Neural progenitor cell (in vitro differentiated cells): ENCODE measurements around the gene MYO7B. TPM values are rescaled to one million over a fixed set of nuclear protein-coding genes. Genes with fewer than 3 reads are reported as not detected.

Source experiments
- DNase-seq: peaks from one replicate; pipeline ENCODE4 v3.0.0-alpha.2; 2016; ENCODE audit warnings: low spot score
- H2AFZ ChIP-seq: fragments of 200-600 bp; sonication (generic); replicated peaks from 2 replicates; pipeline ENCODE4 v1.6.1; 2016; ENCODE audit warnings: antibody characterized with exemption
- H3F3A ChIP-seq: fragments of 200-600 bp; sonication (generic); 2 replicates; pipeline ENCODE4 v1.6.1; 2016; ENCODE audit warnings: antibody characterized with exemption, low read depth
- H3K27ac ChIP-seq: fragments of 200-600 bp; sonication (generic); 2 replicates; pipeline ENCODE4 v1.5.1; 2016; ENCODE audit warnings: mild to moderate bottlenecking
- H3K27me3 ChIP-seq: fragments of 200-600 bp; sonication (generic); 2 replicates; pipeline ENCODE4 v1.6.1; 2016; ENCODE audit warnings: mild to moderate bottlenecking, moderate library complexity
- H3K36me3 ChIP-seq: fragments of 200-600 bp; sonication (generic); 2 replicates; pipeline ENCODE4 v1.5.1; 2016
- H3K4me1 ChIP-seq: fragments of 200-600 bp; sonication (generic); 2 replicates; pipeline ENCODE4 v1.6.1; 2016; ENCODE audit warnings: mixed run types
- H3K4me2 ChIP-seq: fragments of 200-600 bp; sonication (generic); 2 replicates; pipeline ENCODE4 v1.6.1; 2016
- H3K4me3 ChIP-seq: fragments of 200-600 bp; sonication (generic); 2 replicates; pipeline ENCODE4 v1.5.1; 2016
- H3K79me2 ChIP-seq: fragments of 200-600 bp; sonication (generic); 2 replicates; pipeline ENCODE4 v1.6.1; 2016; ENCODE audit warnings: low read depth
- H3K9ac ChIP-seq: fragments of 200-600 bp; sonication (generic); 2 replicates; pipeline ENCODE4 v1.6.1; 2016
- H3K9me3 ChIP-seq: fragments of 200-600 bp; sonication (generic); 2 replicates; pipeline ENCODE4 v1.5.1; 2016; ENCODE audit warnings: low read depth
- H4K20me1 ChIP-seq: fragments of 200-600 bp; sonication (generic); 2 replicates; pipeline ENCODE4 v1.6.1; 2016; ENCODE audit warnings: low read depth
- H3K27ac Mint-ChIP-seq: 3 replicates; pipeline ENCODE4 v1.8.0; 2021; ENCODE audit warnings: mixed read lengths
- H3K27me3 Mint-ChIP-seq: 2 replicates; pipeline ENCODE4 v1.8.0; 2022; ENCODE audit warnings: low read depth, mild to moderate bottlenecking, inconsistent platforms, moderate library complexity, mixed read lengths; ENCODE audit not compliant: insufficient read depth
- H3K36me3 Mint-ChIP-seq: 3 replicates; pipeline ENCODE4 v1.8.0; 2021; ENCODE audit warnings: mixed read lengths
- H3K4me1 Mint-ChIP-seq: 3 replicates; pipeline ENCODE4 v1.8.0; 2021; ENCODE audit warnings: mixed read lengths
- H3K4me3 Mint-ChIP-seq: 3 replicates; pipeline ENCODE4 v1.8.0; 2021; ENCODE audit warnings: mild to moderate bottlenecking, moderate library complexity, mixed read lengths
- H3K9me3 Mint-ChIP-seq: 3 replicates; pipeline ENCODE4 v1.8.0; 2020; ENCODE audit warnings: mixed read lengths
- EZH2 ChIP-seq: fragments of 200-600 bp; sonication (generic); IDR thresholded peaks from 2 replicates; pipeline ENCODE4 v1.6.1; 2017; ENCODE audit warnings: antibody characterized with exemption, mild to moderate bottlenecking, moderate library complexity
- EZH2phosphoT487 ChIP-seq: fragments of 200-600 bp; sonication (generic); IDR thresholded peaks from 2 replicates; pipeline ENCODE4 v1.6.1; 2017; ENCODE audit warnings: antibody characterized with exemption
- total RNA-seq: library from RNA; depleted of rRNA; stranded (reverse); fragments of >200 nt; gene quantifications from 2 replicates; pipeline ENCODE4 v1.2.3, GENCODE V29; 2015; ENCODE audit warnings: low replicate concordance
- TF ChIP-seq, protein P1 (sequence below): fragments of 200-600 bp; sonication (generic); IDR thresholded peaks from 2 replicates; pipeline ENCODE4 v1.5.1; 2017; ENCODE audit warnings: antibody characterized with exemption, mild to moderate bottlenecking

The MYO7B gene
- total RNA-seq, 1 donor from 2014 or later: not detected

GRCh38 chr2:127615511-127616166 lies 80.2 kb downstream of the MYO7B start:
- H3K36me3 Mint-ChIP-seq: no peaks in the 10 kb centered on the region
- H3K9ac ChIP-seq: no peak overlapping the region
- peaks cover 8% of the 10 kb centered on the region for H3K4me1 ChIP-seq

DNA sequence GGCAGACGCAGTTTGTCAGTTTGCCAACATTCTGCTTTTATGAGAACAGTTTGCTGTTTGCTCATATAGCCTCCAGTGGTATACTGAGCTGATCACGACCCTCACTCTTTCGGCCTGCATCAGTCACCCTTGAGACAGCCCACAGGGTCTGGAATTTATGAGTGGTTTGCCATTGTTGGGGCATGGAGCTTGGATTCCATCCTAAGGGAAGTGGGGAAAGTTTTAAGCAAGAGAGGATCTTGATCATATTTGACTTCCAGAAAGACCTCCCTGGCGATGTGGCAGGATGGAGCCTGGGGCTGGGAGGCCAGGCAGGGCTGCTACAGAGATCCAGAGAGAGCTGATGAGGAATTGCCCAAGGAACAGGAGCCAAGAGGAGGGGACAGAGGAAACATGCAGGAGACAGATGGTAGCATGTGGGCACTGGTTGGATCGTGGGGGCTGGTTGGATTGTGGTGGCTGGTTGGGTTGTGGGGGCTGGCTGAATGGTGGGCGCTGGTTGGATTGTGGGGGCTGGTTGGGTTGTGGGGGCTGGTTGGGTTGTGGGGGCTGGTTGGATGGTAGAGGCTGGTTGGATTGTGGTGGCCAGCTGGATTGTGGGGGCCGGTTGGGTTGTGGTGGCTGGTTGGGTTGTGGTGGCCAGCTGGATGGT lies 83.2 kb downstream of the MYO7B start:
- Histone ChIP-seq H3K9ac (no peak overlapping the region), H3K9me3 (no peaks in the 10 kb centered on the region), H3K36me3 (no peaks in the 10 kb centered on the region), H2AFZ (no peak overlapping the region), H3K4me1 (peaks cover 8% of the 10 kb centered on the region), H3K4me2 (no peak overlapping the region), H3K27ac (no peak overlapping the region), H4K20me1 (no peaks in the 10 kb centered on the region), H3K79me2 (no peaks in the 10 kb centered on the region), H3K27me3 (no peaks in the 10 kb centered on the region), H3K4me3 (no peak overlapping the region), H3F3A (no peaks in the 10 kb centered on the region)
- no peak for DNase-seq
- Mint-ChIP-seq H3K4me1 (no peaks in the 10 kb centered on the region), H3K27me3 (peaks cover 8% of the 10 kb centered on the region), H3K27ac (no peak overlapping the region), H3K36me3 (no peaks in the 10 kb centered on the region), H3K9me3 (peaks cover 4% of the 10 kb centered on the region), H3K4me3 (no peak overlapping the region)
- no peak for TF ChIP-seq EZH2
- no peak for TF ChIP-seq EZH2phosphoT487
- TF ChIP-seq, protein P1, sequence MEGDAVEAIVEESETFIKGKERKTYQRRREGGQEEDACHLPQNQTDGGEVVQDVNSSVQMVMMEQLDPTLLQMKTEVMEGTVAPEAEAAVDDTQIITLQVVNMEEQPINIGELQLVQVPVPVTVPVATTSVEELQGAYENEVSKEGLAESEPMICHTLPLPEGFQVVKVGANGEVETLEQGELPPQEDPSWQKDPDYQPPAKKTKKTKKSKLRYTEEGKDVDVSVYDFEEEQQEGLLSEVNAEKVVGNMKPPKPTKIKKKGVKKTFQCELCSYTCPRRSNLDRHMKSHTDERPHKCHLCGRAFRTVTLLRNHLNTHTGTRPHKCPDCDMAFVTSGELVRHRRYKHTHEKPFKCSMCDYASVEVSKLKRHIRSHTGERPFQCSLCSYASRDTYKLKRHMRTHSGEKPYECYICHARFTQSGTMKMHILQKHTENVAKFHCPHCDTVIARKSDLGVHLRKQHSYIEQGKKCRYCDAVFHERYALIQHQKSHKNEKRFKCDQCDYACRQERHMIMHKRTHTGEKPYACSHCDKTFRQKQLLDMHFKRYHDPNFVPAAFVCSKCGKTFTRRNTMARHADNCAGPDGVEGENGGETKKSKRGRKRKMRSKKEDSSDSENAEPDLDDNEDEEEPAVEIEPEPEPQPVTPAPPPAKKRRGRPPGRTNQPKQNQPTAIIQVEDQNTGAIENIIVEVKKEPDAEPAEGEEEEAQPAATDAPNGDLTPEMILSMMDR: no peak

More at GRCh38 chr2:127615511-127616166, 80.2 kb downstream of the MYO7B start:
- Mint-ChIP-seq H3K4me1 (no peaks in the 10 kb centered on the region), H3K27ac (no peak overlapping the region), H3K9me3 (peaks cover 13% of the 10 kb centered on the region), H3K27me3 (peaks cover 6% of the 10 kb centered on the region), H3K4me3 (no peak overlapping the region)
- DNase-seq: peak; percentile 32
- H3K36me3 ChIP-seq: no peaks in the 10 kb centered on the region
- H3K9me3 ChIP-seq: peaks cover 7% of the 10 kb centered on the region
- no peaks in the 10 kb centered on the region for H3K79me2 ChIP-seq
- no peak overlapping the region for H3K4me3 ChIP-seq
- H3K4me2 ChIP-seq: peak overlapping the region; percentile 9
- H3F3A ChIP-seq: no peaks in the 10 kb centered on the region
- no peaks in the 10 kb centered on the region for H4K20me1 ChIP-seq
- no peak overlapping the region for H3K27ac ChIP-seq
- H2AFZ ChIP-seq: peak overlapping the region; percentile 60
- TF ChIP-seq, protein P1: no peak
- no peak for TF ChIP-seq EZH2
- TF ChIP-seq EZH2phosphoT487: no peak
- no peaks in the 10 kb centered on the region for H3K27me3 ChIP-seq

DNA sequence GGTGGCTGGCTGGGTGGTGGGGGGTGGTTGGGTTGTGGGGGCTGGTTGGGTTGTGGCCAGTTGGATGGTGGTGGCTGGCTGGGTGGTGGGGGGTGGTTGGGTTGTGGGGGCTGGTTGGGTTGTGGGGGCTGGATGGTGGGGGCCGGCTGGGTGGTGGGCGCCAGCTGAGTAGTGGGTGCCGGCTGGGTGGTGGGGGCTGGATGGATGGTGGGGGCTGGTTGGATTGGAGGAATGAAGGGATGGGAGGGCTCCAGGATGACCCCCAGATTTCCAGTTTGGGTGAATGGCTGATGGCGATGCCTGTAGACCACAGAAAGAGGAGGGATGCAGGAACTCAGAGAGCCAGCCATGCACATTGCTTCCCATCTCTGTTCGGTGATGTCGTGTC lies 83.7 kb downstream of the MYO7B start:
- Mint-ChIP-seq H3K27me3 (peaks cover 9% of the 10 kb centered on the region), H3K9me3 (peaks cover 4% of the 10 kb centered on the region), H3K36me3 (no peaks in the 10 kb centered on the region), H3K27ac (no peak overlapping the region), H3K4me3 (no peak overlapping the region), H3K4me1 (no peaks in the 10 kb centered on the region)
- Histone ChIP-seq H3K79me2 (no peaks in the 10 kb centered on the region), H3F3A (no peaks in the 10 kb centered on the region), H3K9ac (no peak overlapping the region), H3K36me3 (no peaks in the 10 kb centered on the region), H3K4me3 (no peak overlapping the region), H3K27me3 (no peaks in the 10 kb centered on the region), H2AFZ (no peak overlapping the region), H3K27ac (no peak overlapping the region), H3K4me2 (no peak overlapping the region), H3K4me1 (peaks cover 8% of the 10 kb centered on the region), H3K9me3 (no peaks in the 10 kb centered on the region), H4K20me1 (no peaks in the 10 kb centered on the region)
- DNase-seq: no peak
- TF ChIP-seq, protein P1: no peak
- no peak for TF ChIP-seq EZH2
- TF ChIP-seq EZH2phosphoT487: no peak
